Esophagus muscularis mucosa (tissue), 3 donors: Measurements from ENCODE around the gene CTNS.

ENCODE experiments used
- EP300 ChIP-seq: sonication (generic); formaldehyde crosslinking; IDR thresholded peaks from one replicate; pipeline ENCODE4 v1.6.1; 2017; ENCODE audit warnings: antibody characterized with exemption
- TF ChIP-seq, protein P1 (sequence below), 3 experiments: fragments of 200-600 bp in 2 of 3; fragments of 450-650 bp in 1 of 3; sonication (generic) in 2 of 3; IDR thresholded peaks; one replicate each; pipeline ENCODE4 v1.5.1; 2017 to 2019; ENCODE audit warnings: antibody characterized with exemption in 3 of 3, mild to moderate bottlenecking in 2 of 3, moderate library complexity in 1 of 3

GRCh38 chr17:3708366-3708765 is 71.8 kb downstream of the CTNS start:
- TF ChIP-seq, protein P1, sequence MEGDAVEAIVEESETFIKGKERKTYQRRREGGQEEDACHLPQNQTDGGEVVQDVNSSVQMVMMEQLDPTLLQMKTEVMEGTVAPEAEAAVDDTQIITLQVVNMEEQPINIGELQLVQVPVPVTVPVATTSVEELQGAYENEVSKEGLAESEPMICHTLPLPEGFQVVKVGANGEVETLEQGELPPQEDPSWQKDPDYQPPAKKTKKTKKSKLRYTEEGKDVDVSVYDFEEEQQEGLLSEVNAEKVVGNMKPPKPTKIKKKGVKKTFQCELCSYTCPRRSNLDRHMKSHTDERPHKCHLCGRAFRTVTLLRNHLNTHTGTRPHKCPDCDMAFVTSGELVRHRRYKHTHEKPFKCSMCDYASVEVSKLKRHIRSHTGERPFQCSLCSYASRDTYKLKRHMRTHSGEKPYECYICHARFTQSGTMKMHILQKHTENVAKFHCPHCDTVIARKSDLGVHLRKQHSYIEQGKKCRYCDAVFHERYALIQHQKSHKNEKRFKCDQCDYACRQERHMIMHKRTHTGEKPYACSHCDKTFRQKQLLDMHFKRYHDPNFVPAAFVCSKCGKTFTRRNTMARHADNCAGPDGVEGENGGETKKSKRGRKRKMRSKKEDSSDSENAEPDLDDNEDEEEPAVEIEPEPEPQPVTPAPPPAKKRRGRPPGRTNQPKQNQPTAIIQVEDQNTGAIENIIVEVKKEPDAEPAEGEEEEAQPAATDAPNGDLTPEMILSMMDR (IDR thresholded peaks at IDR 0.05) = no peak
- TF ChIP-seq EP300 = no peak
